Gastroesophageal sphincter (tissue), 4 donors: ENCODE data around the gene MAP2K1. TPM values are rescaled to one million over a fixed set of nuclear protein-coding genes. Genes with fewer than 3 reads are reported as not detected.

Source experiments
- ATAC-seq: fragments of 150-250 bp; one replicate; pipeline ENCODE4 v1.9.1; 2016; ENCODE audit warnings: mild to moderate bottlenecking, moderate library complexity
- H3K27ac ChIP-seq, 4 donors: fragments of 200-600 bp; sonication (generic) in 3 of 4; 1 replicate in 3 of 4; 2 replicates in 1 of 4; pipeline ENCODE4 v1.5.1; 2016 to 2019
- H3K27me3 ChIP-seq: fragments of 200-600 bp; sonication (generic); one replicate; pipeline ENCODE4 v1.5.1; 2019
- H3K36me3 ChIP-seq, 2 donors: fragments of 200-600 bp; sonication (generic); one replicate each; pipeline ENCODE4 v1.5.1; 2019; ENCODE audit warnings: control low read depth in 1 of 2
- H3K4me1 ChIP-seq, 3 donors: fragments of 200-600 bp; sonication (generic); 1 replicate in 2 of 3; 2 replicates in 1 of 3; pipeline ENCODE4 v1.5.1; 2016 to 2019; ENCODE audit warnings: control low read depth in 2 of 3
- H3K4me3 ChIP-seq, 2 donors: fragments of 200-600 bp; sonication (generic); one replicate each; pipeline ENCODE4 v1.5.1; 2019; ENCODE audit warnings: mild to moderate bottlenecking in 1 of 2, moderate library complexity in 1 of 2
- H3K9me3 ChIP-seq, 3 donors: fragments of 200-600 bp; sonication (generic); one replicate each; pipeline ENCODE4 v1.5.1; 2017 to 2019; ENCODE audit warnings: control low read depth in 2 of 3
- EP300 ChIP-seq: sonication (generic); formaldehyde crosslinking; IDR thresholded peaks from one replicate; pipeline ENCODE4 v1.6.1; 2017; ENCODE audit warnings: antibody characterized with exemption, mild to moderate bottlenecking
- POLR2A ChIP-seq, 2 donors: fragments of 450-650 bp; IDR thresholded peaks; one replicate each; pipeline ENCODE4 v1.6.1; 2017; ENCODE audit warnings: antibody characterized with exemption in 2 of 2, mild to moderate bottlenecking in 2 of 2, moderate library complexity in 1 of 2
- POLR2AphosphoS5 ChIP-seq: sonication (generic); formaldehyde crosslinking; IDR thresholded peaks from one replicate; pipeline ENCODE4 v1.6.1; 2017; ENCODE audit warnings: antibody characterized with exemption
- WGBS, 2 donors: methylation state at CpG; one replicate each; pipeline ENCODE4 v1.1.5; 2018; ENCODE audit warnings: low coverage in 1 of 2; 5-methylcytosine and 5-hydroxymethylcytosine counted together
- total RNA-seq, 4 donors: library from RNA; depleted of rRNA; stranded (reverse); fragments of >200 nt; gene quantifications; one replicate each; pipeline ENCODE4 v1.1.0, GENCODE V29; 2016
- TF ChIP-seq, protein P1 (sequence below), 4 experiments: fragments of 200-600 bp in 2 of 4; fragments of 450-650 bp in 2 of 4; sonication (generic) in 1 of 4; IDR thresholded peaks; one replicate each; pipeline ENCODE4 v1.5.1; 2017 to 2019; ENCODE audit warnings: antibody characterized with exemption in 4 of 4, mild to moderate bottlenecking in 2 of 4, moderate library complexity in 2 of 4

Gene MAP2K1
- total RNA-seq, 4 donors from 2014 or later = 27.7 to 47.1 (median 39.6) TPM

- no peaks in the 10 kb centered on the region for H3K27me3 ChIP-seq
- no peak overlapping the region for H3K4me3 ChIP-seq
- TF ChIP-seq, protein P1, sequence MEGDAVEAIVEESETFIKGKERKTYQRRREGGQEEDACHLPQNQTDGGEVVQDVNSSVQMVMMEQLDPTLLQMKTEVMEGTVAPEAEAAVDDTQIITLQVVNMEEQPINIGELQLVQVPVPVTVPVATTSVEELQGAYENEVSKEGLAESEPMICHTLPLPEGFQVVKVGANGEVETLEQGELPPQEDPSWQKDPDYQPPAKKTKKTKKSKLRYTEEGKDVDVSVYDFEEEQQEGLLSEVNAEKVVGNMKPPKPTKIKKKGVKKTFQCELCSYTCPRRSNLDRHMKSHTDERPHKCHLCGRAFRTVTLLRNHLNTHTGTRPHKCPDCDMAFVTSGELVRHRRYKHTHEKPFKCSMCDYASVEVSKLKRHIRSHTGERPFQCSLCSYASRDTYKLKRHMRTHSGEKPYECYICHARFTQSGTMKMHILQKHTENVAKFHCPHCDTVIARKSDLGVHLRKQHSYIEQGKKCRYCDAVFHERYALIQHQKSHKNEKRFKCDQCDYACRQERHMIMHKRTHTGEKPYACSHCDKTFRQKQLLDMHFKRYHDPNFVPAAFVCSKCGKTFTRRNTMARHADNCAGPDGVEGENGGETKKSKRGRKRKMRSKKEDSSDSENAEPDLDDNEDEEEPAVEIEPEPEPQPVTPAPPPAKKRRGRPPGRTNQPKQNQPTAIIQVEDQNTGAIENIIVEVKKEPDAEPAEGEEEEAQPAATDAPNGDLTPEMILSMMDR (IDR thresholded peaks at IDR 0.05) = no peak
- TF ChIP-seq POLR2AphosphoS5 (no peak), POLR2A (IDR thresholded peaks at IDR 0.05) (no peak), EP300 (no peak)
- H3K27ac ChIP-seq = no peak overlapping the region
- no peaks in the 10 kb centered on the region for H3K36me3 ChIP-seq
- no peaks in the 10 kb centered on the region for H3K9me3 ChIP-seq
- WGBS, 2 donors = 89 to 93% methylated on average over 3 of the region's 4 CpGs
- H3K4me1 ChIP-seq = peaks cover 3 to 52% (median 3%) of the 10 kb centered on the region in 3 donors
- no peak for ATAC-seq
Observed at GRCh38 chr15:66408254-66408653, 21.5 kb downstream of the MAP2K1 start.

GRCh38 chr15:66408675-66409282 lies 22.1 kb downstream of the MAP2K1 start:
- H3K27ac ChIP-seq = no peak overlapping the region
- no peaks in the 10 kb centered on the region for H3K9me3 ChIP-seq
- ATAC-seq = no peak
- 77 to 84% methylated on average over 6 to 7 of the region's 8 CpGs for WGBS, 2 donors
- H3K4me1 ChIP-seq = peaks cover 3 to 47% (median 3%) of the 10 kb centered on the region in 3 donors
- H3K36me3 ChIP-seq = no peaks in the 10 kb centered on the region
- no peak overlapping the region for H3K4me3 ChIP-seq
- TF ChIP-seq, protein P1 (IDR thresholded peaks at IDR 0.05) = no peak
- TF ChIP-seq POLR2AphosphoS5 (no peak), EP300 (no peak), POLR2A (IDR thresholded peaks at IDR 0.05) (no peak)
- no peaks in the 10 kb centered on the region for H3K27me3 ChIP-seq

- H3K36me3 ChIP-seq = no peaks in the 10 kb centered on the region
- WGBS, 2 donors = 76 to 87% methylated on average over 2 to 3 of the region's 3 CpGs
- H3K27ac ChIP-seq = no peak overlapping the region
- H3K27me3 ChIP-seq = no peaks in the 10 kb centered on the region
- H3K4me3 ChIP-seq = no peak overlapping the region
- no peaks in the 10 kb centered on the region for H3K9me3 ChIP-seq
- TF ChIP-seq, protein P1 (IDR thresholded peaks at IDR 0.05) = no peak
- TF ChIP-seq EP300 (no peak), POLR2AphosphoS5 (no peak), POLR2A (IDR thresholded peaks at IDR 0.05) (no peak)
- ATAC-seq = no peak
- H3K4me1 ChIP-seq = peaks cover 0 to 38% (median 2%) of the 10 kb centered on the region in 3 donors
Observed at GRCh38 chr15:66409565-66410108, 22.9 kb downstream of the MAP2K1 start.

DNA sequence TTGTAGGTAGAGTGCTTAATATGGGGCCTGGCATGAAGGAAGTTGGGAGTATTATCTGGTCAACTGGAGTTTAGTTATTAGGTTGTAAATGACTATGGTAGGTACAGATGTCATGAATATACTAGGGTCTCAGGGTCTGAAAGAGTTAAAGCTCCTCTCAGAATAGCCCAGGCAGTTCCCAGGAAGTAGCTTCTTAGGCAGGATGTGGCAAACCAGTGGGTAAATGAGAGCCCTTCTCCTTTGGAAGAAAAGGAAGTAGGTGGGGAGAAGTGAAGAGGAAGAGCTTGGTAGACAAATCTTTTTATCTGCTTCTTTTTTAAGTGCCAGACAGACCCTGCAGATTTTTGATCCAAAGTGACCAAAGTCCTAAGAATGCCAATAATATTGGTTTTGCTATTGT lies 24.5 kb downstream of the MAP2K1 start:
- H3K4me3 ChIP-seq = no peak overlapping the region
- TF ChIP-seq POLR2AphosphoS5 = no peak
- TF ChIP-seq, protein P1 (IDR thresholded peaks at IDR 0.05) = no peak
- no peaks in the 10 kb centered on the region for H3K27me3 ChIP-seq
- no peak overlapping the region for H3K27ac ChIP-seq
- no peaks in the 10 kb centered on the region for H3K36me3 ChIP-seq
- no peak for ATAC-seq
- no peaks in the 10 kb centered on the region for H3K9me3 ChIP-seq
- peaks cover 0 to 29% (median 0%) of the 10 kb centered on the region in 3 donors for H3K4me1 ChIP-seq

- no peak for ATAC-seq
- TF ChIP-seq POLR2A (IDR thresholded peaks at IDR 0.05) (no peak), EP300 (no peak), POLR2AphosphoS5 (no peak)
- TF ChIP-seq, protein P1 (IDR thresholded peaks at IDR 0.05) = no peak
Observed at GRCh38 chr15:66412220-66412619, 25.5 kb downstream of the MAP2K1 start.

More at GRCh38 chr15:66412220-66412619, 25.5 kb downstream of the MAP2K1 start:
- WGBS, 2 donors = 63 to 71% methylated on average over 3 of the region's 3 CpGs
- no peak overlapping the region for H3K4me3 ChIP-seq
- no peaks in the 10 kb centered on the region for H3K36me3 ChIP-seq
- no peaks in the 10 kb centered on the region for H3K9me3 ChIP-seq
- H3K27ac ChIP-seq = no peak overlapping the region
- peaks cover 0 to 32% (median 0%) of the 10 kb centered on the region in 3 donors for H3K4me1 ChIP-seq
- no peaks in the 10 kb centered on the region for H3K27me3 ChIP-seq
